Measurements from ENCODE around the gene KLHDC4. TPM values are rescaled to one million over a fixed set of nuclear protein-coding genes. Genes with fewer than 3 reads are reported as not detected.
"Not testable (repeated sequence)": the region's sequence is repeated elsewhere in the genome, so short reads cannot be mapped to it uniquely, and the experiment has no call there.

KLHDC4 gene
- total RNA-seq, 1 donor, result 27.7 TPM

- DNase-seq (ENCODE audit: low read depth in 2 of 3, low spot score in 2 of 3), result no peak
Measured at GRCh38 chr16:87789437-87790291, 23.9 kb upstream of the KLHDC4 start.

DNA sequence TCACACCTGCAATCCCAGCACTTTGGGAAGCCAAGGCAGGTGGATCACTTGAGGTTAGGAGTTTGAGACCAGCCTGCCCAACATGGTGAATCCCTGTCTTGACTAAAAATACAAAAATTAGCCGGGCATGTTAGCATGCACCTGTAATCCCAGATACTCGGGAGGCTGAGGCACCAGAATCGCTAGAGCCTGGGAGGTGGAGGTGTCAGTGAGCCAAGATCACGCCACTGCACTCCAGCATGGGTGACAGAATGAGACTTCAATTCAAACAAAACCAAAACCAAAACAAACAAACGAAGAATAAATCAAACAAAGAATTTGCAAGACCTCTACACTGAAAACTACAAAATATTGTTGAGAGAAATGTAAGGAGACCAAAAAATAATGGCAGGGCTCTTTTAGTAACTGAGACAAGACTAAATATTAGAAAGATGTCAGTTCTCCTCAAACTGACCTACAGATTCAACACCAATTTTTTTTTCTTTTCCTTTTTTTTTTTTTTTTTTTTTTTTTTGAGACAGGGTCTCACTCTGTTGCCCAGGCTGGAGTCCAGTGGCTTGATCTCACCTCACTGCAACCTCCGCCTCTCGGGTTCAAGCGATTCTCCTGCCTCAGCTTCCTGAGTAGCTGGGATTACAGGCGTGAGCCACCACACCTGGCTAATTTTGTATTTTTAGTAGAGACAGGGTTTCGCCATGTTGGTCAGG lies 23.1 kb upstream of the KLHDC4 start:
- not testable (repeated sequence) for DNase-seq (ENCODE audit: low read depth in 2 of 3, low spot score in 2 of 3)

- DNase-seq (ENCODE audit: low read depth in 2 of 3, low spot score in 2 of 3), result not testable (repeated sequence)
Measured at GRCh38 chr16:87787451-87788091, 21.8 kb upstream of the KLHDC4 start.

- no peak for DNase-seq (ENCODE audit: low read depth in 2 of 3, low spot score in 2 of 3)
Measured at GRCh38 chr16:87784812-87785211, 19.0 kb upstream of the KLHDC4 start.

DNA sequence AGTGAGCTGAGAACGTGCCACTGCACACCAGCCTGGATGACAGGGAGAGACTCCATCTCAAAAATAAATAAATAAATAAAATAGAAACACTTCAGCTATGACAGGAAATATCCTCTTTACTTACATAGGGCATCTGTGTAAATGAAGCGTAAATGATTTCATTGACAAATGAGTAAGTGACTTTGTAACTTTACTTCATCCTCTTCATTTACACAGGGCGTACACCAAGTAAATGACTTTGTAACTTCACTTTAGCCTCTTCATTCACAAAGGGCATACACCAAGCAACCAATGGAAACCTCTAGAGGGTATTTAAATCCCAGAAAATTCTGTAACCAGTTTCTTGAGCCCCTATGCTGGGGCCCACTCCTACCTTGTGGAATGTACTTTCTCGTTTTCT lies 16.2 kb upstream of the KLHDC4 start:
- no peak for DNase-seq (ENCODE audit: low read depth in 2 of 3, low spot score in 2 of 3)

DNA sequence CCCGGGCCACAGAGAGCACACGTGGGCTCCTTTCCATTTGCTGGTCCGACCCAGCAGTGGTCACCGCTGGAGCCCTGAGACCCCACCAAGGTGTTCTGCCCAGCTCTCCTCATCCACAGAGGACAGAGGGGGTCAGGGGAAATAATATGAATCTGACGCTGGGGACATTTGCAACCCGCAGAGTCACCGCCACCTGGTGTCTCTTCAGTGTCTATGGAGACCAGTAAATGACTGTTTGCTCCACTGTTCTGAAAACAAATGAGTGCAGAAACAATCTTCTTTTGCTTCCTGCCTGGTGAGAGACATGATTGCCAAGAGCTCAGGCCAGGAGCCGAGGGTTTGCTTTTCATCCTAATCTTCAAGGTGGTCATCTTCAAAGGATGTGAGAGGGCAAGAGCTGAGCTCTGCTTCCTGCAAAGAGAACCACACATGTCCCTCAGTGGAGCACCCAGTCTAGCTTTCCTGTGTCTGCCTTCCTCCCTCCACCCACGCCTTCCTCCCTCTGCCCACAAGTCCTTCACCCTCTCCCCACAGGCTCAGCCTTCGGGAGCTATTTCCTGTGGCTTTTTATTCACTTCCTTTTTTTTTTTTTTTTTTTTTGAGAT lies 14.7 kb upstream of the KLHDC4 start:
- peak in 2 of 3 donors; percentile 83 to 85 for DNase-seq (ENCODE audit: low read depth in 2 of 3, low spot score in 2 of 3)

DNA sequence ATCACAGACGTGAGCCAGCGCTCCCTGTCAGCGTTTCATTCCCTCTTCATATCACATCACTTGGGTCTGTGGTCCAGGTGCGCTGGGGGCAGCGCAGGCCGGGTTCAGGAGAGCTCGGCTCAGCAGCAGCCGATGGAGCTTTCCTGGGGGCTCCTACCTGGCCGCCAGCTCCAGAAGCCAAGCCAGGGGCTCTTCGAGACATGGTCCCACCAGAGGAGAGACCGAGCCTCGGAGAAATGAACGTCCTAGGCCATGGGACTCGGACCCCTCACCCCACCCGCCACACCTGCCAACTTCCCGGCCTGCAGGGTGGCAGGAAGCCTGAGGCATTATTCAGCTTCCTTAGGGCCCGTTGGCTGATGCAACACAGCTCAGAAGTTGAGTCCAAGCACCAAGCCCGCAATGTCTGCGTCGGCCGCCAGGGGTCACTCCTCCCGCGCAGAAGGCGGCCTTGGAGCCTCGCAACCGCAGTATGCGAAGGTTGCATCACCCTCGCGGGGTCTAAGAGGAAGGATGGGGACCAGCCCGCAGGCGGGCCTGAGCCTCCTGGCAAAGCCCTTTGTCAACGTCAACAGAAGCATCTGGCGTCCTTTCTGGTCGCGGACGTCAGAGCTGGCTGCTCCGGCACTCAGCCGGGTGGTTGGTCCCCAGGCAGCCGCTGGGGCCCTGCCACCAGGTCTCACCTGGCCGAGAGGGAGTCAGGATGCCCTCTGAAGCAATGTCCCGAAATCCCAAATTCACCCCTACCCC lies 13.2 kb upstream of the KLHDC4 start:
- peak; percentile 89 to 98 (median 98) for DNase-seq (ENCODE audit: low read depth in 2 of 3, low spot score in 2 of 3)

DNA sequence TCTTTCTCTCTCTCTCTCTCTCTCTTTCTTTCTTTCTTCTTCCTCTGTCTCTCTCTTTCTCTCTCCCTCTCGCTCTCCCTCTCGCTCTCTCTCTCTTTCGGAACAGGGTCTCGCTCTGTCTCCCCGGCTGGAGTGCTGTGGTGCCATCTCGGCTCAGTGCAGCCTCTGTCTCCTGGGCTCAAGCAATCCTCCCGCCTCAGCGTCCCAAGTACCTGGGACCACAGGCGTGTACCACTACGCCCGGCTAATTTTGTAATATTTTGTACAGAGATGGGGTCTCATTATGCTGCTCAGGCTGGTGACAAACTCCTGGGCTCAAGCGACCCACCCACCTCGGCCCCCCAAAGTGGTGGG lies 12.7 kb upstream of the KLHDC4 start:
- no peak for DNase-seq (ENCODE audit: low read depth in 2 of 3, low spot score in 2 of 3)

- DNase-seq (ENCODE audit: low read depth in 2 of 3, low spot score in 2 of 3), result not testable (repeated sequence)
Measured at GRCh38 chr16:87773836-87774235, 8.1 kb upstream of the KLHDC4 start.

GRCh38 chr16:87767456-87767855 lies 1.7 kb upstream of the KLHDC4 start:
- DNase-seq (ENCODE audit: low read depth in 2 of 3, low spot score in 2 of 3), result not testable (repeated sequence)

GRCh38 chr16:87766485-87766797 lies 655 bp upstream of the KLHDC4 start:
- no peak for DNase-seq (ENCODE audit: low read depth in 2 of 3, low spot score in 2 of 3)

DNA sequence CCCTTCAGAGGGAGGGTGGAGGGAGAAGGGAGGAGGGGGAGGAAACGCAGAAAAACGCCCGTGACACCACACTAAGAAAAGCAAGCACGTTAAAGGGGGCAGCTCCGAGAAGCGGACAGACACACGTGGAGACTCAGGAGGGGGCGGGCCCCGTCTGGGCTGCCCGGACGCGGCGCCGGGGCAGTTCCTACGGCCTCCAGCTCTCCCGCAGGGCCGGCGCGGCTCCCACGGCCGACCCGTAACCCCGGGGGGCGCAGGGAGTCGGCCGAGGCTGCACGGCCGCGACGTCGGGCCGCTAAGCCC lies 362 bp downstream of the KLHDC4 start:
- DNase-seq (ENCODE audit: low read depth in 2 of 3, low spot score in 2 of 3), result peak in 1 of 3 donors; percentile 36

GRCh38 chr16:87764600-87765472 lies 950 bp downstream of the KLHDC4 start:
- DNase-seq (ENCODE audit: low read depth in 2 of 3, low spot score in 2 of 3), result peak in 1 of 3 donors; percentile 56

DNA sequence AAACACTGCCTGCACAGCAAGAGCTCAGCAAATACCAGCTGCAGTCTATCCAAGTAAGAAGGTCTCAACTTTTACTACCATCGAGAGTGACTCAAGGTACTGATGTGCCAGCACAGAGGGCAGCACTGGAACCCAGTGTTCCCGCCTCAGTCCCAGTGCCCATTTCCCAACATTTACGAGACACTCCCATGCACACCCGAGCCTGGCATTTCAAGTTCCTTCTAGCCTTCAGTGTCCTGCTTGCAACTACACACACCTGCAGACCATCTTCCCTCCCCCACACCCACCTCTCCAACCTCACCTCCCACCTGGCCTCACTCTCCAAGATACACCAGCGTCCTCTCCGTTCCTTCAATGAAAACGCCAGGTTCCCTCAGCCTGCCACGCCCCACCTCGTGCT lies 3.2 kb downstream of the KLHDC4 start:
- DNase-seq (ENCODE audit: low read depth in 2 of 3, low spot score in 2 of 3), result no peak

- no peak for DNase-seq (ENCODE audit: low read depth in 2 of 3, low spot score in 2 of 3)
Measured at GRCh38 chr16:87762071-87762571, 3.7 kb downstream of the KLHDC4 start.

DNA sequence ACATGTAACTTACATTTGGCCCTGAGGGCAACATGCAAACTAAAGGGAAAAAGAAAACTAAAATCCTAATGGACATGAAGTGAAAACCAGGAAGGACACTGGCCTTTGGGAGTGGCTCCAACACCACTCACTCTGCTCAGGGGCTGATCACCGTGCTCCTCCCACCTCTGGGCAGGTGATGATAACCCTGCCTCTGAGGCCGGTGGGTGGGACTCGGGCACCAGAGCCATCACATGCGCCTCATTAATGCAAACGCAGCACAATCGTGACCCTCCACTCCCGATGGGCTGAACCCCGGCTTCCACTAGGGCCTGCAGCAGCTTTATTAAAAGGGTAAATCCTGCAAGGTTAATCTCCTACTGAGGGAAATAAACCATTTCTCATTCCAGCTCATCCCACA lies 4.7 kb downstream of the KLHDC4 start:
- no peak for DNase-seq (ENCODE audit: low read depth in 2 of 3, low spot score in 2 of 3)

GRCh38 chr16:87757841-87758426 lies 7.9 kb downstream of the KLHDC4 start:
- no peak for DNase-seq (ENCODE audit: low read depth in 2 of 3, low spot score in 2 of 3)

- no peak for DNase-seq (ENCODE audit: low read depth in 2 of 3, low spot score in 2 of 3)
Measured at GRCh38 chr16:87754535-87754934, 11.3 kb downstream of the KLHDC4 start.

Data from hematopoietic multipotent progenitor cell (in vitro differentiated cells).